ENCODE data around the gene SPP1.
"Not testable (repeated sequence)": the region's sequence is repeated elsewhere in the genome, so short reads cannot be mapped to it uniquely, and the experiment has no call there.

SPP1 gene

DNA sequence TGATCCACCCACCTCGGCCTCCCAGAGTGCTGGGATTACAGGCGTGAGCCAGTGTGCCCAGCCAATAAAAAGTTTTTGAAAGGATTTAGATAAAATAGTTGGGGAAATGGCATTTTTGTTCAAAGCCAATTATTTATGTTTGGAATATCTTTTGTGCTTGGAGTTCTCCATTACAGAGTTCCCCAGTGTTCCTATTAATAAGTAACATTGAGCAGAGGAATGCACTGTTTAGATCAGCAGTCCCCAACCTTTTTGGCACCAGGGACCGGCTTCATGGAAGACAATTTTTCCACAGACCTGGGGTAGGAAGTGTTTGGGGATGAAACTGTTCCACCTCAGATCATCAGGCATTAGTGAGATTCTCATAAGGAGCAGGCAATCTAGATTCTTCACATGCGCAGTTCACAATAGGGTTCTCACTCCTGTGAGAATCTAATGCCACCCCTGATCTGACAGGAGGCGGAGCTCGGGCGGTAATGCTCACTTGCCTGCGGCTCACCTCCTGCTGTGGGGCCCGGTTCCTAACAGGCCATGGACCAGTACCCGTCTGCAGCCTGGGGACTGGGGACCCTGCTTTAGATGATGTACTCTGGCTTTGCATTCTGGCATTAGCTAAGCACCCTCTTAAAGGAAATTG, 40.3 kb downstream of the SPP1 start:
- Mint-ChIP-seq H3K4me1 (peaks cover 30% of the 10 kb centered on the region), H3K9me3 (no peaks in the 10 kb centered on the region), H3K27me3 (ENCODE audit: low read depth) (peaks cover 4% of the 10 kb centered on the region), H3K36me3 (ENCODE audit: low read depth) (peaks cover 16% of the 10 kb centered on the region), H3K4me3 (no peak overlapping the region), H3K27ac (peak overlapping the region; percentile 80 to 89 (median 87))
- TF ChIP-seq, protein P1, sequence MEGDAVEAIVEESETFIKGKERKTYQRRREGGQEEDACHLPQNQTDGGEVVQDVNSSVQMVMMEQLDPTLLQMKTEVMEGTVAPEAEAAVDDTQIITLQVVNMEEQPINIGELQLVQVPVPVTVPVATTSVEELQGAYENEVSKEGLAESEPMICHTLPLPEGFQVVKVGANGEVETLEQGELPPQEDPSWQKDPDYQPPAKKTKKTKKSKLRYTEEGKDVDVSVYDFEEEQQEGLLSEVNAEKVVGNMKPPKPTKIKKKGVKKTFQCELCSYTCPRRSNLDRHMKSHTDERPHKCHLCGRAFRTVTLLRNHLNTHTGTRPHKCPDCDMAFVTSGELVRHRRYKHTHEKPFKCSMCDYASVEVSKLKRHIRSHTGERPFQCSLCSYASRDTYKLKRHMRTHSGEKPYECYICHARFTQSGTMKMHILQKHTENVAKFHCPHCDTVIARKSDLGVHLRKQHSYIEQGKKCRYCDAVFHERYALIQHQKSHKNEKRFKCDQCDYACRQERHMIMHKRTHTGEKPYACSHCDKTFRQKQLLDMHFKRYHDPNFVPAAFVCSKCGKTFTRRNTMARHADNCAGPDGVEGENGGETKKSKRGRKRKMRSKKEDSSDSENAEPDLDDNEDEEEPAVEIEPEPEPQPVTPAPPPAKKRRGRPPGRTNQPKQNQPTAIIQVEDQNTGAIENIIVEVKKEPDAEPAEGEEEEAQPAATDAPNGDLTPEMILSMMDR (IDR thresholded peaks at IDR 0.05; ENCODE audit: unreplicated experiment in 3 of 3): no peak

DNA sequence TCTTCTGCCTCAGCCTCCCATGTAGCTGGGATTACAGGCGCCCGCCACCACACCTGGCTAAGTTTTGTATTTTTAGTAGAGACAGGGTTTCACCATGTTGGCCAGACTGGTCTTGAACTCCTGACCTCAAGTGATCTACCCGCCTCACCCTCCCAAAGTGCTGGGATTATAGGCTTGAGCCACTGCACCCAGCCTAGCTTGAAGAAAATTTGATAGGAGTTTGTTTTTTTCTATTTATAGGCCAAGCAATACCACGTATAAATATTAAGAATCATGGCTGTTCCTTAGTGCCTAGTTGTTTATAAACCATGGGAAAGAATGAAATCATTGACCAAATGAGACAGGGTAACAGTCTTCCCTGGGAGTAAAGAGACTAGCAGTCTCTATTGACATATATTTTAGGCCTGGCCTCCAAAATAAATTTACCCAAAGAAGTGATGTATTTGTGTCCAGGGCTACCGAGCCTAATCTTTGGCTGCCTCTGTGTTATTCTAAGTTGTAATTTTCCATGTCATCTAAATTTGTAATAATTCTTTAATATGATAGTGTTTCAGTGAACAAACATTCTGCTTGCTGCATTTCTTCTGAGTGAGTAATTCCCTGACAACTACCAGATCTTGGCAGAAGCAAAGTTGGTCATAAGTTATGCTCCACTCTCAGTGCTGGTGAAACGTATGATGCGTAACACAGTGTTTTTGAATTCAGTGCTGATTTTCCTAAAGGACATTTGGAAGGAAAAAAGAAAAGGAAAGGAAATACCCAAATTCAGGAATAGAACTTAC, 42.2 kb downstream of the SPP1 start:
- peak overlapping the region; percentile 37 to 86 (median 52) for H3K27ac Mint-ChIP-seq
- H3K4me1 Mint-ChIP-seq: peaks cover 20% of the 10 kb centered on the region
- peaks cover 7% of the 10 kb centered on the region for H3K27me3 Mint-ChIP-seq (ENCODE audit: low read depth)
- TF ChIP-seq, protein P1 (IDR thresholded peaks at IDR 0.05; ENCODE audit: unreplicated experiment in 3 of 3): no peak
- H3K36me3 Mint-ChIP-seq (ENCODE audit: low read depth): peaks cover 29% of the 10 kb centered on the region
- H3K9me3 Mint-ChIP-seq: no peaks in the 10 kb centered on the region
- no peak overlapping the region for H3K4me3 Mint-ChIP-seq

DNA sequence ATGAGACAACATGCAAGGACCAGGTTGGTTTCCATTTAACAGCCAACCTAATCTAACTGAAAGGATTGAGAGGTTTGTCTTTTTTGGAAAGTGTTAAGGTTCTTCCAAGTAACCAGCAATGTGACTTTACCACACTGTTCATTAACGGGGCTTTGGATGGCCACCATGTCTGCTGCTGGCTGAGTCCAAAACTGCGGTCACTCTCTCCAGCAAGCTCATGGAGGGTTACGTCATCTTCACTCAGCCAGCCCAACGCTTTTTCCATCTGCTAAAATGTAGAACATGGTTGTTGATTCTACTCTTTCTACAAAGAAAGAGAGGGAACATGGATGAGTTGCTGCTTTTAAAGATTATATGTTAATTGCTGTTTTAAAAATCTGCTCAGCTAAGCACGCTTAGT, 43.0 kb downstream of the SPP1 start:
- Mint-ChIP-seq H3K4me3 (peak overlapping the region in 1 of 3 experiments; percentile 6), H3K27me3 (ENCODE audit: low read depth) (peaks cover 7% of the 10 kb centered on the region), H3K27ac (peak overlapping the region; percentile 37 to 86 (median 52)), H3K9me3 (no peaks in the 10 kb centered on the region), H3K4me1 (peaks cover 20% of the 10 kb centered on the region), H3K36me3 (ENCODE audit: low read depth) (peaks cover 35% of the 10 kb centered on the region)
- TF ChIP-seq, protein P1 (IDR thresholded peaks at IDR 0.05; ENCODE audit: unreplicated experiment in 3 of 3): no peak

DNA sequence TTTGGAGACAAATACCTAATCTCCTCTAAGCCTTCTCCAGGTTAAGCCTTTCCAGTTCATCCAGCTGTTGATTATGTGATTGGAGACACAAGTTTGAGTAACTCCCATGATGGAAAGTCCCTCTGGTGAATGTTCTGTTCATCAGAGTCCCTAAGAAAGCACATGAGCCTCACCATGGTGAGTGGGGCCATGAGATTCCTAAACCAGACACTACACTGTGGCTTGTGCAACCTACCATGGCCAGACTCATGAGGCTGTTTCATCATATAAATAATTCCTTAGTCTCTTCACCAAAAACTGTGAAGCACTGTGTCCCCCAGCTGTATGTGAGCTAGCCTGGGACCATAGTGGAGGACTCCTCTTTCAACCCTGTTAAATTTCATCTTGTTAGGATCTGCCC, 46.3 kb downstream of the SPP1 start:
- no peak overlapping the region for H3K4me3 Mint-ChIP-seq
- H3K27ac Mint-ChIP-seq: peak overlapping the region; percentile 3 to 65 (median 59)
- H3K36me3 Mint-ChIP-seq (ENCODE audit: low read depth): peaks cover 60% of the 10 kb centered on the region
- peaks cover 14% of the 10 kb centered on the region for H3K4me1 Mint-ChIP-seq
- peaks cover 8% of the 10 kb centered on the region for H3K9me3 Mint-ChIP-seq
- peaks cover 4% of the 10 kb centered on the region for H3K27me3 Mint-ChIP-seq (ENCODE audit: low read depth)
- TF ChIP-seq, protein P1 (IDR thresholded peaks at IDR 0.05; ENCODE audit: unreplicated experiment in 3 of 3): no peak

DNA sequence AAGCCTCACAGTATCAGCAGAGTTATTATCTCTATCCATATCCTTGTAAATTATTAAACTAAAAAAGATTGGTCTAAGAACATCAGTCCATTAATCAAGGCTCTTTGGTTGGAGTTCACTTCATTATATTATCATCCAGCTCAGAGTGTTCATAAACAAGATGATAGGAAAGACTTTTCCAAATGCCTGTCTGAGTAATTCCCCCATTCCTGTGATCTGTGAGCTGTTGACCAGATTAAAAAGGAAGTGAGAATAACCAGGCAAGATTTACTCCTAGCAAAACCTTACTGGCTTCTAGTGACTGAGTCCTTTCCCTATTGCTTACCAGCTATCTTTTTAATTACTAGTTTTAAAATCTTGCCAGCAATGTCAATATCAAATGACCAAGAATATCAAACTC, 46.8 kb downstream of the SPP1 start:
- TF ChIP-seq, protein P1 (IDR thresholded peaks at IDR 0.05; ENCODE audit: unreplicated experiment in 3 of 3): no peak
- Mint-ChIP-seq H3K36me3 (ENCODE audit: low read depth) (peaks cover 65% of the 10 kb centered on the region), H3K4me1 (peaks cover 16% of the 10 kb centered on the region), H3K27ac (peak overlapping the region in 2 of 3 experiments; percentile 3 to 65), H3K9me3 (peaks cover 8% of the 10 kb centered on the region), H3K4me3 (no peak overlapping the region), H3K27me3 (ENCODE audit: low read depth) (peaks cover 4% of the 10 kb centered on the region)

DNA sequence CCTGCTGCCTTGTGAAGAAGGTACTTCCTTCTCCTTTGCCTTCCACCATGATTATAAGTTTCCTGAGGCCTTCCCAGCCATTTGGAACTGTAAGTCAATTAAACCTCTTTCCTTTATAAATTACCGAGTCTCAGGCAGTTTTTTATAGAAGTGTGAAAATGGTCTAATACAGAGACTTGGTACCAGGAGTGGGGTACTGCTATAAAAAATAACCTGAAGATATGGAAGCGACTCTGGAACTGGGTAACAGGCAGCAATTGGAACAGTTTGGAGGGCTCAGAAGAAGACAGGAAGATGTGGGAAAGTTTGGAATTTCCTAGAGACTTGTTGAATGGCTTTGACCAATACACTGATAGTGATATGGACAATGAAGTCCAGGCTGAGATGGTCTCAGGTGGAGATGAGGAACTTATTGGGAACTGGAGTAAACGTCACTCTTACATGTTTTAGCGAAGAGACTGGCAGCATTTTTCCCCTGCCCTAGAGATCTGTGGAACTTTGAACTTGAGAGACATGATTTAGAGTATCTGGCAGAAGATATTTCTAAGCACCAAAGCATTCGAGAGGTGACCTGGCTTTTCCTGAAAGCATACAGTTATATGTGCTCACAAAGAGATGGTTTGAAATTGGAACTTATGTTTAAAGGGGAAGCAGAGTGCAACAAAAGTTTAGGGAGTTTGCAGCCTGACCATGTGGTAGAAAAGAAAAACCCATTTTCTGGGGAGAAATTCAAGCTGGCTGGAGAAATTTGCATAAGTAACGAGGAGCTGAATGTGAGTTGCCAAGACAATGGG, 50.6 kb downstream of the SPP1 start:
- Mint-ChIP-seq H3K4me1 (peaks cover 22% of the 10 kb centered on the region), H3K9me3 (peaks cover 12% of the 10 kb centered on the region), H3K36me3 (ENCODE audit: low read depth) (peaks cover 82% of the 10 kb centered on the region)
- not testable (repeated sequence) for H3K4me3 Mint-ChIP-seq; H3K27ac Mint-ChIP-seq; H3K27me3 Mint-ChIP-seq (ENCODE audit: low read depth)

Data from nephron (organoid).